GM12874 (cell line): ENCODE measurements around the gene CDK17.

Experiments used
- CTCF ChIP-seq: IDR thresholded peaks from 2 replicates; pipeline ENCODE4 v1.5.1; 2011; ENCODE audit warnings: low read depth, mild to moderate bottlenecking, control low read depth, low read length, moderate library complexity; ENCODE audit not compliant: insufficient read depth

CDK17 gene

GRCh38 chr12:96265836-96266235 is 134.4 kb downstream of the CDK17 start:
- TF ChIP-seq CTCF, result no peak

- TF ChIP-seq CTCF, result no peak
These were observed 134.8 kb downstream of the CDK17 start for GRCh38 chr12:96265400-96265799.

GRCh38 chr12:96263449-96263902 is 136.8 kb downstream of the CDK17 start:
- TF ChIP-seq CTCF, result no peak

- no peak for TF ChIP-seq CTCF
These were observed 138.7 kb downstream of the CDK17 start for GRCh38 chr12:96261557-96261956.

- TF ChIP-seq CTCF, result no peak
These were observed 139.6 kb downstream of the CDK17 start for GRCh38 chr12:96260644-96261043.

GRCh38 chr12:96260231-96260630 is 140.0 kb downstream of the CDK17 start:
- no peak for TF ChIP-seq CTCF

GRCh38 chr12:96258104-96258961 is 141.9 kb downstream of the CDK17 start:
- no peak for TF ChIP-seq CTCF
